ENCODE data around the gene CCDC3. TPM values are rescaled to one million over a fixed set of nuclear protein-coding genes. Genes with fewer than 3 reads are reported as not detected.

The CCDC3 gene
- total RNA-seq, 1 experiment from 2014 or later: not detected

DNA sequence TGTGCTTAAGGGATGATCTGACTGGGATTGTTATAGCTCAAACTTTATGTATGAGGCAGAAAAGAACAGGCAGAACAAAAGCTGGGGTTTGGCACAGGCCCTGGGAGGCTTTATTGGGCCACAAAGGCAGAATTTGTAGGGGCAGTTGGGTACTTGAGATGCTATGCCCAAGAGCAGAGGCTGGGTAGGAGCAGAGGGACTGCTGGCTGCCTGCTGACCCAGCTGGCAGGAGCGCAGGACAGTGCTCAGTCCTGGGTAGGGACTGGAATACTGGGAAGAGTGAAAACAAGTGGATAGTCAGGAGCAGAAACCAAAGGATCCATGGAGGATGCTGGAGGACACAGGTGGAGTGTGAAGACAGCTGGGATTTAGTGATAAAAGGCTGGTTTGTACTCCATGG lies 75.7 kb downstream of the CCDC3 start:
- Mint-ChIP-seq H3K27me3 (ENCODE audit: insufficient read depth, unreplicated experiment) (no peaks in the 10 kb centered on the region), H3K36me3 (ENCODE audit: insufficient read depth, unreplicated experiment) (no peaks in the 10 kb centered on the region), H3K9me3 (ENCODE audit: unreplicated experiment) (peaks cover 13% of the 10 kb centered on the region), H3K4me3 (ENCODE audit: unreplicated experiment) (no peak overlapping the region), H3K27ac (ENCODE audit: low read depth, unreplicated experiment) (no peak overlapping the region), H3K4me1 (ENCODE audit: insufficient read depth, unreplicated experiment) (no peaks in the 10 kb centered on the region)
- no TSS peak for BruUV-seq (replicated peaks)
- ChIA-PET POLR2A (interaction anchor here (0.6 kb wide), 1 partner anchor 72 kb away, joined by 4 read pairs; no protein-coding TSS in a partner anchor), CTCF (no interaction called here)
- no peak for DNase-seq (ENCODE audit: unreplicated experiment)
- no peak for TF ChIP-seq CTCF (IDR thresholded peaks at IDR 0.05; ENCODE audit: unreplicated experiment)
- intact Hi-C loops (cut with micrococcal nuclease): no loop called here

- H3K27ac Mint-ChIP-seq (ENCODE audit: low read depth, unreplicated experiment): no peak overlapping the region
- ChIA-PET POLR2A (no interaction called here), CTCF (no interaction called here)
- intact Hi-C loops (cut with micrococcal nuclease): no loop called here
- no peaks in the 10 kb centered on the region for H3K36me3 Mint-ChIP-seq (ENCODE audit: insufficient read depth, unreplicated experiment)
- no peaks in the 10 kb centered on the region for H3K4me1 Mint-ChIP-seq (ENCODE audit: insufficient read depth, unreplicated experiment)
- BruUV-seq (replicated peaks): no TSS peak
- H3K9me3 Mint-ChIP-seq (ENCODE audit: unreplicated experiment): peaks cover 13% of the 10 kb centered on the region
- H3K27me3 Mint-ChIP-seq (ENCODE audit: insufficient read depth, unreplicated experiment): no peaks in the 10 kb centered on the region
- no peak overlapping the region for H3K4me3 Mint-ChIP-seq (ENCODE audit: unreplicated experiment)
- TF ChIP-seq CTCF (IDR thresholded peaks at IDR 0.05; ENCODE audit: unreplicated experiment): no peak
- no peak for DNase-seq (ENCODE audit: unreplicated experiment)
These were observed 76.6 kb downstream of the CCDC3 start for GRCh38 chr10:12924911-12925310.

DNA sequence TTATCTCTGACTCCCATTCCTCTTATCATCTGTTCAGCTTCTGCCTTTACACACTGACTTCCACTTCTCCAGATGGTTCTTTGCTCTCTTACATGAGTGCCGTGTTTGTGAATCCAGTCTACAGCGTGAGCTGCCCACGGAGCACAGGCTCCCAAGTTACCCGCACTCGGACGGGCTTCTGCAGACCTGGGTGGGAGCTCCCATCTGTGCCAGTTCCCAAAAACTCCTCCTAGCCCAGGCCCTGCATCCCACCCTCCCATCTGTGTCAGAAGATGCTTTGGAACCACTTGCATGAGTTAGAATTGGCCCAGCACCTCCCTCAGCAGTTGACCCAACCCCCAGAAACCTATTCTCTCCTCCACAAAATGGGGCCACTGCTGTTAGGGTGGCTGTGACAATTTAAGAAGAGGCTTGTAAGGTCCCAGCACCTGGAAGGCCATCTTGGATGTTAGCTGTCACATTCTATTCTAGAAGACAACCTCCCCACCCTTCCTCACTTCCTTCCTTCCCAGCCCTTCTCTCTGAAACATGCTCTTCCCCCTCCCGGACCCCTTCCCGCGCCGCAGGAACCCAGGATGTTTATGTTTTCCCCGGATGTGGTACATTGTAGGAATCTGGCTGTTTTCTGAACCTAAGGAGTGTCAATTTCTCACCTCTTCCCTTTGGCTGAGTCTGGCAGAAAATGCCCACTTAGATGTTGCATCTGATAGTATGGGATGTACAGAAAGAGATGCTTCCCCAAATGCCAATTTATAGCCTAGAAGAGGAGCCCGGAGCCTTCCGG lies 79.2 kb downstream of the CCDC3 start:
- Mint-ChIP-seq H3K36me3 (ENCODE audit: insufficient read depth, unreplicated experiment) (no peaks in the 10 kb centered on the region), H3K9me3 (ENCODE audit: unreplicated experiment) (peaks cover 12% of the 10 kb centered on the region), H3K4me1 (ENCODE audit: insufficient read depth, unreplicated experiment) (no peaks in the 10 kb centered on the region), H3K4me3 (ENCODE audit: unreplicated experiment) (no peak overlapping the region), H3K27me3 (ENCODE audit: insufficient read depth, unreplicated experiment) (no peaks in the 10 kb centered on the region), H3K27ac (ENCODE audit: low read depth, unreplicated experiment) (no peak overlapping the region)
- ChIA-PET POLR2A (no interaction called here), CTCF (interaction anchor here (0.6 kb wide), 1 partner anchor 261 kb away, joined by 4 read pairs; no protein-coding TSS in a partner anchor)
- intact Hi-C loops (cut with micrococcal nuclease): no loop called here
- BruUV-seq (replicated peaks): no TSS peak
- TF ChIP-seq CTCF (IDR thresholded peaks at IDR 0.05; ENCODE audit: unreplicated experiment): no peak
- no peak for DNase-seq (ENCODE audit: unreplicated experiment)

GRCh38 chr10:12921163-12921562 lies 80.3 kb downstream of the CCDC3 start:
- intact Hi-C loops (cut with micrococcal nuclease): no loop called here
- no peaks in the 10 kb centered on the region for H3K4me1 Mint-ChIP-seq (ENCODE audit: insufficient read depth, unreplicated experiment)
- BruUV-seq (replicated peaks): no TSS peak
- CTCF ChIA-PET: interaction anchor here (1.0 kb wide), 1 partner anchor 19 kb away, joined by 4 read pairs; no protein-coding TSS in a partner anchor
- peaks cover under 1% of the 10 kb centered on the region for H3K9me3 Mint-ChIP-seq (ENCODE audit: unreplicated experiment)
- POLR2A ChIA-PET: no interaction called here
- H3K4me3 Mint-ChIP-seq (ENCODE audit: unreplicated experiment): no peak overlapping the region
- no peaks in the 10 kb centered on the region for H3K27me3 Mint-ChIP-seq (ENCODE audit: insufficient read depth, unreplicated experiment)
- H3K27ac Mint-ChIP-seq (ENCODE audit: low read depth, unreplicated experiment): no peak overlapping the region
- H3K36me3 Mint-ChIP-seq (ENCODE audit: insufficient read depth, unreplicated experiment): no peaks in the 10 kb centered on the region
- DNase-seq (ENCODE audit: unreplicated experiment): no peak
- TF ChIP-seq CTCF (IDR thresholded peaks at IDR 0.05; ENCODE audit: unreplicated experiment): no peak

All from MCF 10A (cell line).